DMS53 treated with DMSO at 0.1 percent for 48 hours (cell line): ENCODE measurements around the gene ARIH1.
"Not testable (repeated sequence)": the region's sequence is repeated elsewhere in the genome, so short reads cannot be mapped to it uniquely, and the experiment has no call there.

Experiments
- DNase-seq: peaks from one replicate; lab custom pipeline; 2025; ENCODE audit not compliant: unreplicated experiment; lab: John Stamatoyannopoulos, UW

The ARIH1 gene

DNA sequence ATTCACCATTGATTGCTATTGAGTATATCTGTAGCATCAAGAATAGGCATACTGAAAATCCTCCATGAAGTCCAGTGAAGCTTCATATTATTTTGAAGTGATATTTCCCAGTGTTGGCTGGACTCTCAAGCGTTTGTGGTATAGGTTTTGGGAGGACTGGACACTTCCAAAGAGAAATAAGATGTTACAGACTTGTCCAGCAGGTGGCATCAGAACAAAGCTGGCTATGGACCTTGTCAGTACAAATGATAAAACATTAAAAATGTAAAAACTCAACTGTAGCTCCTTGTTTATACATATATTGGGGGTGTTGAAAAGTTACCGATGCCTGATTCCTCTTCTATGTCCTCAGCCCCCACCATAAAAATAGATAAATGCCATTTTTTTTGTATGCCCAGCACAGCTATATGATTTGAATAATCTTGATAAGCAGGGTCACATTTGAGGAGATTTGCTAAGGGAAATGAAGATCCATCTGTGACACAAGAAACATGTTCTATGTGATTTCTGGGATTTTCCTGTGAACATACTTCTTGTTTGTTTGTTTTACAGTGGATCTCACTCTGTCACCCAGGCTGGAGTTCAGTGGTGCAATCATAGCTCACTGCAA is 125.8 kb downstream of the ARIH1 start:
- peak; percentile 23 for DNase-seq

DNA sequence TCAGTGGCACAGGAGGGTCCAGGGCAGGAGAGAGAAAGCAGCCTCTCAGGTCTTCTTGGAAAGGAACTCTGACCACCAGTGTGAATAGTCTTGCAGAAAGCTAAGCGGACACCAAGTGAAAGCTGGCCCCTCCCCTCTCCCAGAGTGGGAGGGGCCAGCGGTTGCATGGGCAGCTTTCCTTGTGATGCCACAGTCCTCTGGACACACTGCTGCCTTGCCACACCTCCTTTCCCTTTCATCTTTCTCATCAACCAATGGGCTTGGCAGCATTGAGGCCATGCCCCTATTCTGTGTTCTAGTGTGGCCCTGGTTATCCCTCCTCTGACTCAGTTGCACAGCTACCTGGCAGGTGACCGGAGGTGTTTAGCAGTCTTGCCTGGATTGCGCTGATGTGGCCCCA is 130.7 kb downstream of the ARIH1 start:
- no peak for DNase-seq

- not testable (repeated sequence) for DNase-seq
Measured at GRCh38 chr15:72608084-72608483, 134.0 kb downstream of the ARIH1 start.

DNA sequence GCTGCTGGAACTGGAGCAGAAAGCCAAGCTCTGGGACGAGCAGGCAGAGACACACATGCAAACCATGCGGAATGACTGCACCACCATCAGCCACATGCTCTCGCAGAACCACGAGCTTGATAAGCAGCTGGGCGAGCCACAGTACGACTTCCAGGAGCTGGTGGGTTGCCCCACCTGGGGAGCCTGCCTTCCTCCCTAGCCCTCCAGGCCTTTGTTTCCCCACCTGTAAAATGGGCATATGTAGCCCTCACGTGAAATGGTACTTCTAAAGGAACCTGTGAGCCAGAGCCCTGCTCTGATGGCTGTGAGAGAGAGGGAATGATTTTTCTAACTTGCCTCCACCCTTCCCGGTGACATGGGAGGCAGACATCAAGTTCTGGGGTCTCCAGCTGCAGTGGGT is 135.7 kb downstream of the ARIH1 start:
- no peak for DNase-seq

DNA sequence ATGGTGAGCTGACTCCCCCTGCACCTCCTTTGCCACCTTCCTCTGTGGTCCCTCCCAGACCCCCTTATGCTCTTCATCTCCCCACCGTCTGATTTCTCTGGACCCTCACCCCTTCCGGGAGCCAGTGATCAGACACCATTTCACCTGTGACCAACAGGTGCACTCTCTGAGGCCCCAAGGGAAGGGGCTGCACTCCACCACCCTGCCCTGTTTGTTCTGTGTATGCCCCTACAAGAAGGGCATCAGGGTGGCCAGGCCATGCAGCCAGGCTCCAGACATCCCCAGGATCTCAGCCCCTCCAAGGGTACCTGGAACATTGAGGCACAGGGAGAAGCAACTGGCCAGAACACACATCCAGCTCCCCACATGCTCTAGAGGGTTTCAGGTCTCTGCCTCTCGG is 138.2 kb downstream of the ARIH1 start:
- not testable (repeated sequence) for DNase-seq

GRCh38 chr15:72614810-72615532 is 140.8 kb downstream of the ARIH1 start:
- DNase-seq: no peak

- not testable (repeated sequence) for DNase-seq
Measured at GRCh38 chr15:72615533-72616233, 141.6 kb downstream of the ARIH1 start.

- DNase-seq: no peak
Measured at GRCh38 chr15:72616491-72617210, 142.5 kb downstream of the ARIH1 start.

- DNase-seq: not testable (repeated sequence)
Measured at GRCh38 chr15:72623854-72624253, 149.7 kb downstream of the ARIH1 start.

- DNase-seq: not testable (repeated sequence)
Measured at GRCh38 chr15:72626153-72626552, 152.0 kb downstream of the ARIH1 start.

DNA sequence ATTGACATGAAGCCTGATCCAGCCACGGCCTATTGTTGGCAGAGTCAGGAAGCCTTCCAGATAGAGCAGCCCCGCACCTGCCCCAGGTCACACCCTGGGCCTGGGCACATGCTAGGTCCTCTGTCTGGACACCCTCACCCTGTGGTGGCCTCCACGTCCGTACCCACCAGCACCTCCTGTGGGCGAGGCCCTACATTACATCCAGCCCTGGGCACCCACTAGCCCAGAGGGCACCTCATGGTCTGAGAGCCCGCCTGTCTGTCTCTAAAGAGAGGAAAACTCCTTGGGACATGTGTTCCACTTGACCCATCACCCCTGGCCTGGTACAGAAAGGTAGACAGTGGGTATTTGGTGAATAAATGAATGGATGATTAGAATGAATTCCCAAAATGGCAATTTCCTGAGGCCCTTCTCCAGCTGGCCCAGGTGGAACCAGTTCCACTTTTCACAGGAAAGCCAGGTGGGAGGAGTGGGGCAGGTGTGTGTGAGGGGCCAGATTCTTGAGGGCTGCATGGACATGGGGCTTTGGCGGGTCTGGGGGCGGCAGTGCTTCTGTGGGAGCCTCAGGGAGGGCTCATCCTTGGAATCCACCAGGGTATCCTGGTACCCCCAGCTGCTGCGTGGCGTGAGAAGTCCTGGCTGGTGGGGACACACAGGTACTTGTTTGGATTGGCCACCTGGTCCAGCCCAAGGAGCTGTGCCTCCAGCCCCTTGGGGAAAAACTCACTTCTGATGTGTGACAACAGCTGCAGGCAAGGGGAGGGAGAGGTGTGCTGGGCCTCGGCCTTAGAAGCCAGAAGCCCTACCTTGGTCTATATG is 154.3 kb downstream of the ARIH1 start:
- not testable (repeated sequence) for DNase-seq

DNA sequence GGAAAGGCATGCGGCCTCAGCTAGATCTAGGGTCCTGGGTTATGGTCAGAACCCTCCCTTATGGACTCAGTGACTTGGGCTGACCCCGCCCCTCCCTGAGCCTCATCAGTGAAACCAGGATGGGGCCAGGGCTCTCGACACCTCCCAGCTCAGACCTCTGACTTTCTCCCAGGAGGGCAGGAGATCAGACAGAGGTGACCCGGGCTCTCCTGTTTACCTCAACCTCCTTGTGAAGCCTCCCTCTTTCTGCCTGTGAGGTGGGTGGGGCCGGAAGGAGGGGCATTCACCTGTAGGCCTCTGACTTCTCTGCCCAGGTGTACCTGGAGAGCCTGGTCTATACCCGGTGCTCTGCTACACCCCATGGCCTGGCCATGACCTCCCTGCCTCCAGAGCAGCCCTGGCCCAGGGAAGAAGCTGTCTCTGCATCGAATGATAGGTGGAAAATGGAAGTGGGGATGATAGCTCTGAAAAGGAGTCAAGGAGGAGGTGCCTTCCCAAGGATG is 155.0 kb downstream of the ARIH1 start:
- DNase-seq: not testable (repeated sequence)

- DNase-seq: not testable (repeated sequence)
Measured at GRCh38 chr15:72636519-72637282, 162.6 kb downstream of the ARIH1 start.

DNA sequence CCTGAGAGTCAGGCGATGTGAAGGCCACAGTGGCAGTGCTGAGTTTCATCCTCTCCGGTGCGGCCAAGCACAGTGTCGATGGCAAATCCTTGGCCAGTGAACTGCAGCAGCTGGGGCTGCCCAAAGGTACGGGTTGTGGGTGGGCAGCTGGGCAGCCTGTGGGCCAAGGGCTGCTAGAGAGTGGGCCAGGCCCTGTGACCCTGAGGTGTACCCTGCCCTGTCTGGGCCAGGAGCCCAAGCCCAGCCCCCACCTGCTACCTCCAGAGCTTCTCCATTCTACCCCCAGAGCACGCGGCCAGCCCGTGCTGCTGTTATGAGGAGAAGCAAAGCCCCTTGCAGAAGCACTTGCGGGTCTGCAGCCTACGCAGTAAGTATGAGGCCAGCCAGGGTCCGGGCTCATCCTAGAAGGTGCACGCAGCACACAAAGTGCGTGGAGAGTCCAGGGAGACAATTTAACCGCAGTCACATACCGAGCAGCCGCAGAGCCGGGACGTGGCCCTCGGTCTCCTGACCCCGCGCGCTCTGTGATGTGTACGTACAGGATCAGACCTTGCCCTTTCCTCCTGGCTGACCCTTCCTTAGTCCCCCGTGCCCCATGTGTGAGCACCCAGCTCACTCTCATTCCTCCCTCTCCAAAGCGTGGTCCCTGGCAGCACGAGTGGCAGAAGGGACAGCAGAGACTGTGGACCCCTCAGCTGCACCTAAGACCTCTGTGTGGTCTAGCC is 165.8 kb downstream of the ARIH1 start:
- not testable (repeated sequence) for DNase-seq

DNA sequence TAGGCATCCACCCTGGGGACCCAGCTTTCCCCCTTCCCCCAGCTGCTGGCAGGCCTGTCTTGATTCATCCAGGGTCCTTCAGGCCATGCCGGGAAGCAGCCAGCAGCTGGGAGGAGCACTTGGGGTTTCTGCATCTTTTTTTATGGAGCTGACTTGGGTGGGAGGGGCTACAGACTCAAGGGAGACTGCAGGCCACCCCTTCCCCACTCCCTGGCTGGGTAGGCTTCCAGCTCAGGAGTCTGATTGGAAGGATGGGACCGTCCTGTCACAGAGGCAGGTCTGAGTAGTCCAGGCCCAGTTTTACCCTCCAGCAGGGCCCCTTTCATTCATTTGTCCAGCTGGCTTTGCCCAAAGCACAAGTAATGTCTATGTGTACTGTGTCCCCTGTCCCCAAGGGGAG is 168.1 kb downstream of the ARIH1 start:
- not testable (repeated sequence) for DNase-seq

DNA sequence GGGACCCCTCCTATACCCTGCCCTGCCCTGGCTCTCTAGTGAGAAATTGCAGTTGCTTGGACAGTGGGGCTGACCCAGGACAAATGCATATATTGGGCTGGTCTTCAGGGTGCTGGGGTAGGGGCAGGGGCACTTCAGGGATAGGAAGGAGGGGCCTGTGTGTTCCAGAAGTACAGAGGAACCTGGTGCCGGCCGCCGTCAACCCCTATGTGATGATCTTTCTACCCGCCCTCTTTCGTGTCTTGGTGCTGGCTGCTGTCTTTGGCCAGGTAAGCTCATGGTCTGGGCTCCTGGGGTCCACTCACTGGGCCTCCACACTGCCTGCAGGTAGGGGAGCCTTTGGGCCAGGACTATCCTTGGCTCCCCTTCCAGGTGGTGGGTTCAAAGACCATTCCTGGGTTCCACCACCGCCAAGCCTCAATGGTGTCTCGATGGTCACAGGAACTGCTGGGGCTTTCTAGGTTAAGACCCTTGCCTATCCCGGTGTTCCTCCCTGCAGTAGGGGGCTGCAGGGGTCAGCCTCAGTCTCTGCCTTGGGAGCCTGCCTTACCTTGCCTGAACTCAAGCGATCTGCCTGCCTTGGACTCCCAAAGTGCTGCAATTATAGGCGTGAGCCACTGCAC is 174.6 kb downstream of the ARIH1 start:
- DNase-seq: not testable (repeated sequence)
